Measurements from ENCODE around the gene SORCS1.
"Not testable (repeated sequence)": the region's sequence is repeated elsewhere in the genome, so short reads cannot be mapped to it uniquely, and the experiment has no call there.

SORCS1 gene

DNA sequence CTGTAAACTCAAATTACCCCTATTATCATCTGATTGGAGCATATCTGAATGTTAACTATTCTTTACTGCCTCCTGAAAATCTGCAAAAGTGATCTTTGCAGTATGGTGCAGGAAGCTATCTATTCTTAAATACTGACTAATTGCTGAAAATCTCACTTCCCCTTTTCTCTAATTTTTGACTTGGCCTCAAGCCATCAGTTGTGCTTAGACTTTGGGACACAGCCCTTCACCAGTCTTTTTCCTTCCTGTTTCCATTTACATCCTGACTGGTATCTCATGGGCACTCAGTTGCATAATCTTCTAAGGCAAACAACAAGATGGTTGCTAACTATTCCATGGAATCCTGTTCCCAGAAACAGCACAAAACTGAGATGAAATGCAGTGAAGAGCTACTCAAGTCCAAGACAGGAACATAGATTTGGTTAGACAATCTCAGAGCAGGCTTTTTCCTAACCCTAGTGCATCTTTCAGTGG lies 228.5 kb downstream of the SORCS1 start:
- no peak for DNase-seq (ENCODE audit: low read depth)
- TF ChIP-seq, protein P1, sequence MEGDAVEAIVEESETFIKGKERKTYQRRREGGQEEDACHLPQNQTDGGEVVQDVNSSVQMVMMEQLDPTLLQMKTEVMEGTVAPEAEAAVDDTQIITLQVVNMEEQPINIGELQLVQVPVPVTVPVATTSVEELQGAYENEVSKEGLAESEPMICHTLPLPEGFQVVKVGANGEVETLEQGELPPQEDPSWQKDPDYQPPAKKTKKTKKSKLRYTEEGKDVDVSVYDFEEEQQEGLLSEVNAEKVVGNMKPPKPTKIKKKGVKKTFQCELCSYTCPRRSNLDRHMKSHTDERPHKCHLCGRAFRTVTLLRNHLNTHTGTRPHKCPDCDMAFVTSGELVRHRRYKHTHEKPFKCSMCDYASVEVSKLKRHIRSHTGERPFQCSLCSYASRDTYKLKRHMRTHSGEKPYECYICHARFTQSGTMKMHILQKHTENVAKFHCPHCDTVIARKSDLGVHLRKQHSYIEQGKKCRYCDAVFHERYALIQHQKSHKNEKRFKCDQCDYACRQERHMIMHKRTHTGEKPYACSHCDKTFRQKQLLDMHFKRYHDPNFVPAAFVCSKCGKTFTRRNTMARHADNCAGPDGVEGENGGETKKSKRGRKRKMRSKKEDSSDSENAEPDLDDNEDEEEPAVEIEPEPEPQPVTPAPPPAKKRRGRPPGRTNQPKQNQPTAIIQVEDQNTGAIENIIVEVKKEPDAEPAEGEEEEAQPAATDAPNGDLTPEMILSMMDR (conservative IDR thresholded peaks at IDR 0.05; ENCODE audit: low read depth, low read length), result no peak
- no peak overlapping the region for H3K4me3 ChIP-seq (ENCODE audit: low read length)

DNA sequence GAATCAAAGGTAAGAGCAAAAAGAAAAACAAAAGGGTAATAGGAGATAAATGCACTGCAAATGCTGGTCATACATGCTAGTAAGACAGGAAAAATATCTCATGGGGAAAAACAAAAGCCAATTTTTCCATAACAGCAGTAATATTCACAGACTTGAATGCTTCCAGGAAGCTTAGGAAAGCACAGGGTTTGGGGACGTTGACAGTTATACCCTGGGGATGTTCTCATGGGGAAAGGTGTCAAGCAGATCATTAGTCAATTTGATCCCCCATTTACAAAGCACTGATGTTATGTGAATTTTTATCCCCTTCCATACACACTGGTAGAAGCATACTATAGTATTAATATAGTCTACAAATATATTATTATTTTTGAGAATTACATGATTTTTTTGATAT lies 232.7 kb downstream of the SORCS1 start:
- no peak overlapping the region for H3K4me3 ChIP-seq (ENCODE audit: low read length)
- TF ChIP-seq, protein P1 (conservative IDR thresholded peaks at IDR 0.05; ENCODE audit: low read depth, low read length), result no peak
- no peak for DNase-seq (ENCODE audit: low read depth)

DNA sequence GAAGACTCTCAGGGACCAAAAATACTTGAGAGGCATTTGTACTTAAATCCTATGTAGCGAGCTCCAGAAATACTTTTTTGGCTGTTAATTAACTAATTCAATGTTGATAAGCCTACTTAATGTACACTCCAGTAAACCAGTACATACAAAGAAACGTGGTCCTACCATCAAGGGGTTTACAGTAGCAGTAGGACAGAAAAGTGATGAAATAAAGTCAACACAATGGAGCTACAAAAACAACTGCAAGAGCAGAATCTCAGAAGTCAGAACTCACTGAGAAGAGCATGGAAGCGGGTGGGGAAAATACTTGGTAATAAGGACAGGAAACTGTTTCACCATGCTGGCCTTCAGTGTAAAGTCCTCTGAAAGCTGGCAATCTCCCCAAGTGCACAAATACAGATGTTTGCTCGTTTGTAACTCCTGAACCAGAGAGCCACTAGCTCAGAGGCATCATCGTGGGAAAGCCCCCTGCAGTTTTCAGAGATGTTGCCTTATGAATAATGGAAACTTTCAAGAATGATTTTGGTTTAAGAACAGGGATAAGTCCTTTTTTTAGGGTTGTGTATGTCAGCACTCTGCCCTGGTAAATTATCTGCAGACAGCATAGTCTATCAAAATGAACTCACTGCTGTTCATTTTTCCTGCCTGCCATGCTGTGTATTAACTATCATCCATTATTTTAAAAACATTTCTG lies 233.2 kb downstream of the SORCS1 start:
- H3K4me3 ChIP-seq (ENCODE audit: low read length), result no peak overlapping the region
- TF ChIP-seq, protein P1 (conservative IDR thresholded peaks at IDR 0.05; ENCODE audit: low read depth, low read length), result no peak
- no peak for DNase-seq (ENCODE audit: low read depth)

DNA sequence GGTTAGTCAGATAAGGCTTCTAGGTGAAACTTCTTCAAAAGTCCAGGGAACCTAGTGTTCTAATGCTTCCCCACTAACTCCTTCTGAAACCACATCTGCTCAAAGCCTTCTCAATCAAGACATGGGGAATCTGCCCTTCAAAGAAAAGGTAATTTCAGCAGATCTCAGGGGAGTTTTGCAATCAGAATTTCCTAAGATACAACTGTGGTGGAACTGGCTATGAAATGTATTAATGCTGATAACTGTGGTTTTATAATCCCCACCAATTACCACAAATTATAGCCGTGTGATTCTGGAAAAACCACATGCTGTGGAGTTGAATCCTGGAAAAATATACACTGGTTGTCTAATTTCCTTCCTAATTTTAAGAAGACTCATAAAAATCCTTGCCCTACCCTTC lies 233.8 kb downstream of the SORCS1 start:
- TF ChIP-seq, protein P1 (conservative IDR thresholded peaks at IDR 0.05; ENCODE audit: low read depth, low read length), result no peak
- no peak for DNase-seq (ENCODE audit: low read depth)
- H3K4me3 ChIP-seq (ENCODE audit: low read length), result no peak overlapping the region

DNA sequence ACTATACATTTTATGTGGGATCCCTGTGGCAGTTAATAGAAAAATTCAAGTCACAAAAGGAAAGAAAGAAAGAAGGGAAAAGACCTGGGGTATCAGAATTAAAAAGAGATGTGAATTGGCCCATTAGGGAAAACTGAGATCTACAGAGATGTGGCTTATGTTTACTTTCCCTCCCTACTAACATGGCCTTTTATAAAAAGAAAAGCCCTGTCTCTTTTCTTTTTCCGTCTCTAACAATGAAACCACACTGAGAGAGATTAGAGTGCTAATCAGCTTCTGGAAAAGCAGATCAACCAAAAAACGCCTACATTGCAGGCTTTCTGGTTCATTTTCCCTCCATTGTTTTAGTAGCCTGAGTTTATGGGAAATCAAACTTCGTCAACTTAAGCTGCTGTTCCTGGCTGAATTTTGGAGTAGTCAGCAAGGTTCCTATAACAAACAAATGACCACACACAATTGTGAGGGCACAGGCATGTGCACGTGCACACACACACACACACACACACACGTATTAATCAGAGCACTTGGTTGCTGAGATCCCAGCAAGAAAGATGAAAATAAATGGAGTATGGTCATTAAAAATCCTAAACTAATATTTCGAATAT lies 235.1 kb downstream of the SORCS1 start:
- DNase-seq (ENCODE audit: low read depth), result no peak
- TF ChIP-seq, protein P1 (conservative IDR thresholded peaks at IDR 0.05; ENCODE audit: low read depth, low read length), result no peak
- no peak overlapping the region for H3K4me3 ChIP-seq (ENCODE audit: low read length)

DNA sequence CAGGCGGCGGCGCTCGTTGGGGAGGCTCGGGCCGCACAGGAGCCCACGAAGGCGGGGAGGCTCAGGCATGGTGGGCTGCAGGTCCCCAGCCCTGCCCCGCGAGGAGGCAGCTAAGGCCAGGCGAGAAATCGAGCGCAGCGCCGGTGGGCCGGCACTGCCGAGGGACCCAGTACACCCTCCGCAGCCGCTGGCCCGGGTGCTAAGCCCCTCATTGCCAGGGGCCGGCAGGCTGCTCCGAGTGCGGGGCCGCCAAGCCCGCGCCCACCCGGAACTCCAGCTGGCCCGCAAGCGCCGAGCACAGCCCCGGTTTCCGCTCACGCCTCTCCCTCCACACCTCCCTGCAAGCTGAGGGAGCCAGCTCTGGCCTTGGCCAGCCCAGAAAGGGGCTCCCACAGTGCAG lies 236.4 kb downstream of the SORCS1 start:
- not testable (repeated sequence) for H3K4me3 ChIP-seq (ENCODE audit: low read length)

DNA sequence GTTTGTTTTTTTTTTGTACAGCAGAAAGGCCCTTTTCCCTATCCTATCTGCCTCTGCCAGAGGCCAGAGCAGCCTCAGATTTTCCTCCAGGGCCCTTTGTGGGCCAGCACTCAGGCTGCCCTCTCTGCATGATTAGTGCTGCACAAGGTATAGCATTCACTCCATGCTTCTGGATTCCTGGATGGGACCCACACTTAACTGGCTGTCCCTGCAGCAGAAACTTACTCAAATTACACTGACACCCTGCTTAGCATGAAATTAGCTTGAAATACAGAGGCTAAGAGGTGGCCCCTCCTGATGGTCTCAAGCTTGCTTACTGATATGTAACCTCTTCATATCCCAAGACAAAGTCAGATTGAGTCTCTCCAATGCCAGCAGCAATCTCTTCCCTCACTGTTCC lies 239.3 kb downstream of the SORCS1 start:
- H3K4me3 ChIP-seq (ENCODE audit: low read length), result no peak overlapping the region
- no peak for DNase-seq (ENCODE audit: low read depth)
- TF ChIP-seq, protein P1 (conservative IDR thresholded peaks at IDR 0.05; ENCODE audit: low read depth, low read length), result no peak

More for the DNA sequence above, 236.4 kb downstream of the SORCS1 start:
- DNase-seq (ENCODE audit: low read depth), result not testable (repeated sequence)

Data from retinal pigment epithelial cell (primary cell).